Upper lobe of left lung (tissue), 4 donors: ENCODE results near the gene HSD17B4.
"Not testable (repeated sequence)": the region's sequence is repeated elsewhere in the genome, so short reads cannot be mapped to it uniquely, and the experiment has no call there.

Experiments used
- EP300 ChIP-seq, 4 donors: sonication (generic); formaldehyde crosslinking; IDR thresholded peaks; one replicate each; pipeline ENCODE4 v1.5.1; 2017; ENCODE audit warnings: antibody characterized with exemption in 4 of 4, control low read depth in 2 of 4
- POLR2A ChIP-seq, 4 donors: fragments of 450-650 bp; IDR thresholded peaks; one replicate each; pipeline ENCODE4 v1.5.1; 2016 to 2017; ENCODE audit warnings: antibody characterized with exemption in 4 of 4, mild to moderate bottlenecking in 2 of 4
- POLR2AphosphoS5 ChIP-seq, 2 donors: sonication (generic); formaldehyde crosslinking; IDR thresholded peaks; one replicate each; pipeline ENCODE4 v1.5.1; 2017; ENCODE audit warnings: antibody characterized with exemption in 2 of 2
- TF ChIP-seq, protein P1 (sequence below), 6 experiments: fragments of 450-650 bp in 4 of 6; fragments of 200-600 bp in 2 of 6; sonication (generic) in 2 of 6; IDR thresholded peaks; one replicate each; pipeline ENCODE4 v1.5.1; 2016 to 2019; ENCODE audit warnings: antibody characterized with exemption in 6 of 6

DNA sequence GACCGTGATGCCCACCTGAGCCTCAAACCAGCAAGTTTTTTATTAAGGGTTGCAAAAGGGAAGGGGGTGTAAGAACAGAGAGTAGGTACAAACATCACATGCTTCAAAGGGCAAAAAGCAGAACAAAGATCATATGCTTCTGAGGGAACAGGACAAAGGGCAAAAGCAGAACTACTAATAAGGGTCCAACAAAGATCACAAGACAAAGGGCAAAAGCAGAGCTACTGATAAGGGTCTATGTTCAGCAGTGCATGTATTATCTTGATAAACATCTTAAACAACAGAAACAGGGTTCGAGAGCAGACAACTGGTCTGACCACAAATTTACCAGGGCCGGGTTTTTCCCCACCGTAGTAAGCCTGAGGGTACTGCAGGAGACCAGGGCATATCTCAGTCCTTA is 1.7 kb upstream of the HSD17B4 start:
- TF ChIP-seq, protein P1, sequence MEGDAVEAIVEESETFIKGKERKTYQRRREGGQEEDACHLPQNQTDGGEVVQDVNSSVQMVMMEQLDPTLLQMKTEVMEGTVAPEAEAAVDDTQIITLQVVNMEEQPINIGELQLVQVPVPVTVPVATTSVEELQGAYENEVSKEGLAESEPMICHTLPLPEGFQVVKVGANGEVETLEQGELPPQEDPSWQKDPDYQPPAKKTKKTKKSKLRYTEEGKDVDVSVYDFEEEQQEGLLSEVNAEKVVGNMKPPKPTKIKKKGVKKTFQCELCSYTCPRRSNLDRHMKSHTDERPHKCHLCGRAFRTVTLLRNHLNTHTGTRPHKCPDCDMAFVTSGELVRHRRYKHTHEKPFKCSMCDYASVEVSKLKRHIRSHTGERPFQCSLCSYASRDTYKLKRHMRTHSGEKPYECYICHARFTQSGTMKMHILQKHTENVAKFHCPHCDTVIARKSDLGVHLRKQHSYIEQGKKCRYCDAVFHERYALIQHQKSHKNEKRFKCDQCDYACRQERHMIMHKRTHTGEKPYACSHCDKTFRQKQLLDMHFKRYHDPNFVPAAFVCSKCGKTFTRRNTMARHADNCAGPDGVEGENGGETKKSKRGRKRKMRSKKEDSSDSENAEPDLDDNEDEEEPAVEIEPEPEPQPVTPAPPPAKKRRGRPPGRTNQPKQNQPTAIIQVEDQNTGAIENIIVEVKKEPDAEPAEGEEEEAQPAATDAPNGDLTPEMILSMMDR (IDR thresholded peaks at IDR 0.05), result not testable (repeated sequence)
- not testable (repeated sequence) for TF ChIP-seq POLR2AphosphoS5, POLR2A (IDR thresholded peaks at IDR 0.05)
- peak in 1 of 4 donors; percentile 25 for TF ChIP-seq EP300 (IDR thresholded peaks at IDR 0.05)
